Calu3 (cell line): Measurements from ENCODE around the gene SUGT1. TPM values are rescaled to one million over a fixed set of nuclear protein-coding genes. Genes with fewer than 3 reads are reported as not detected.

Experiments used
- BruUV-seq: library from RNA; stranded (reverse); fragments of 400-500 nt; replicated peaks from 2 replicates; lab custom pipeline; 2021; lab: Mats Ljungman, UMichigan
- CTCF ChIA-PET: fragments of 300-600 bp; sonication (Branson Sonifier 250); formaldehyde crosslinking; loops from one replicate; lab custom pipeline; 2022; ENCODE audit warnings: antibody characterized with exemption; lab: Charles Lee
- DNase-seq: peaks from one replicate; pipeline ENCODE4 v3.0.0; 2022
- H3K27ac Mint-ChIP-seq: one replicate; pipeline ENCODE4 v1.8.0; 2022; ENCODE audit warnings: mixed read lengths; ENCODE audit not compliant: unreplicated experiment
- H3K27me3 Mint-ChIP-seq: one replicate; pipeline ENCODE4 v1.8.0; 2022; ENCODE audit warnings: mixed read lengths; ENCODE audit not compliant: unreplicated experiment
- H3K36me3 Mint-ChIP-seq: one replicate; pipeline ENCODE4 v1.8.0; 2022; ENCODE audit warnings: mild to moderate bottlenecking, moderate library complexity, mixed read lengths; ENCODE audit not compliant: insufficient read depth, unreplicated experiment
- H3K4me1 Mint-ChIP-seq: one replicate; pipeline ENCODE4 v1.8.0; 2022; ENCODE audit warnings: mild to moderate bottlenecking, low read depth, mixed read lengths; ENCODE audit not compliant: unreplicated experiment
- H3K4me3 Mint-ChIP-seq: one replicate; pipeline ENCODE4 v1.8.0; 2022; ENCODE audit warnings: mild to moderate bottlenecking, low read depth, moderate library complexity, mixed read lengths; ENCODE audit not compliant: unreplicated experiment
- H3K9me3 Mint-ChIP-seq: one replicate; pipeline ENCODE4 v1.8.0; 2022; ENCODE audit warnings: low read depth, mixed read lengths; ENCODE audit not compliant: unreplicated experiment
- CTCF ChIP-seq: fragments of 200-600 bp; IDR thresholded peaks from one replicate; pipeline ENCODE4 v1.8.0; 2022; ENCODE audit warnings: antibody characterized with exemption; ENCODE audit not compliant: unreplicated experiment
- intact Hi-C: fragments of 100-400 bp; cut with micrococcal nuclease; formaldehyde crosslinking; loops from one replicate; pipeline ENCODE4 v1.10.0; 2022; ENCODE audit not compliant: unreplicated experiment
- total RNA-seq: library from RNA; stranded (reverse); gene quantifications from 2 replicates; pipeline ENCODE4 v1.2.3, GENCODE V29; 2022

SUGT1 gene
- total RNA-seq, 1 experiment from 2014 or later = 58.4 TPM

GRCh38 chr13:52650731-52651130, 1.9 kb upstream of the SUGT1 start:
- no TSS peak for BruUV-seq
- TF ChIP-seq CTCF = no peak
- Mint-ChIP-seq H3K4me3 (no peak overlapping the region), H3K27me3 (no peaks in the 10 kb centered on the region), H3K4me1 (peaks cover 8% of the 10 kb centered on the region), H3K36me3 (peaks cover 4% of the 10 kb centered on the region), H3K27ac (no peak overlapping the region), H3K9me3 (no peaks in the 10 kb centered on the region)
- DNase-seq = no peak
- intact Hi-C loops = no loop called here
- CTCF ChIA-PET = no interaction called here

GRCh38 chr13:52651897-52652195, 790 bp upstream of the SUGT1 start:
- no peak for DNase-seq
- H3K9me3 Mint-ChIP-seq = no peaks in the 10 kb centered on the region
- TF ChIP-seq CTCF = no peak
- H3K27ac Mint-ChIP-seq = no peak overlapping the region
- H3K4me3 Mint-ChIP-seq = no peak overlapping the region
- intact Hi-C loops = loop anchor here (2.0 kb wide), 1 partner anchor 157 kb away; no protein-coding TSS in a partner anchor
- no peaks in the 10 kb centered on the region for H3K4me1 Mint-ChIP-seq
- CTCF ChIA-PET = interaction anchor here (0.5 to 1.7 kb wide), 2 partner anchors 39 to 157 kb away, joined by 5 to 12 read pairs; no protein-coding TSS in a partner anchor
- H3K36me3 Mint-ChIP-seq = peaks cover 4% of the 10 kb centered on the region
- H3K27me3 Mint-ChIP-seq = no peaks in the 10 kb centered on the region
- no TSS peak for BruUV-seq

DNA sequence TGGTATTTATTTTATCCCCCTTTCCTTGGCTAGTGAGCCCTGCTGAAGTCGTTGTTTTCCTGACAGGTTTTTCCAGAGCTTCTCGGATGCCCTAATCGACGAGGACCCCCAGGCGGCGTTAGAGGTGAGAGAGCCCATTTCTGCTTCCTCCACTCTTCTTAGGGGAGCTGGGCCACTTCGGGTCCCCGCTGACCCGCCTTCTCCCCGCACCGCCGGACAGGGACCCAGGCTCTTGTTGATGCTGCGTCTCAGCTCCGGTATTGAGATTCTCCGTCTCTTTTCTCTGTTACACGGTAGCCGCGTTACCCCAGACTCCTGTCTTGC, 306 bp downstream of the SUGT1 start:
- Mint-ChIP-seq H3K4me3 (no peak overlapping the region), H3K36me3 (peaks cover 4% of the 10 kb centered on the region), H3K9me3 (no peaks in the 10 kb centered on the region), H3K4me1 (no peaks in the 10 kb centered on the region), H3K27me3 (no peaks in the 10 kb centered on the region), H3K27ac (no peak overlapping the region)
- DNase-seq = no peak
- no TSS peak for BruUV-seq
- peak; percentile 66 for TF ChIP-seq CTCF
- intact Hi-C loops = loop anchor here (2.0 kb wide), 1 partner anchor 156 kb away; no protein-coding TSS in a partner anchor
- CTCF ChIA-PET = interaction anchor here (0.6 to 1.8 kb wide), 7 partner anchors 12 to 315 kb away, joined by 3 to 12 read pairs (median 5); no protein-coding TSS in a partner anchor

- DNase-seq = no peak
- CTCF ChIA-PET = interaction anchor here (0.6 kb wide), 1 partner anchor 66 kb away, joined by 9 read pairs; no protein-coding TSS in a partner anchor
- Mint-ChIP-seq H3K36me3 (peaks cover 15% of the 10 kb centered on the region), H3K4me3 (no peak overlapping the region), H3K9me3 (no peaks in the 10 kb centered on the region), H3K4me1 (no peaks in the 10 kb centered on the region), H3K27ac (no peak overlapping the region), H3K27me3 (no peaks in the 10 kb centered on the region)
- intact Hi-C loops = no loop called here
- no peak for TF ChIP-seq CTCF
- no TSS peak for BruUV-seq
Measured at GRCh38 chr13:52659340-52659739, 6.7 kb downstream of the SUGT1 start.
